ENCODE data around the gene CHST15. TPM values are rescaled to one million over a fixed set of nuclear protein-coding genes. Genes with fewer than 3 reads are reported as not detected.

CHST15 gene
- total and polyA plus RNA-seq, 8 donors, result 4.8 to 17.3 (median 12.4) TPM

- Histone ChIP-seq H3K4me3 (no peak overlapping the region), H3K27ac (no peak overlapping the region), H3K36me3 (no peaks in the 10 kb centered on the region), H3K4me1 (no peaks in the 10 kb centered on the region), H3K9me3 (no peaks in the 10 kb centered on the region), H3K27me3 (no peaks in the 10 kb centered on the region)
- intact Hi-C loops (cut with DNase I), result no loop called here
- ATAC-seq (no peak), FAIRE-seq (no peak), DNase-seq (no peak)
- WGBS, 2 donors, result 76 to 82% methylated on average over 11 of the region's 11 CpGs
- TF ChIP-seq, protein P1, sequence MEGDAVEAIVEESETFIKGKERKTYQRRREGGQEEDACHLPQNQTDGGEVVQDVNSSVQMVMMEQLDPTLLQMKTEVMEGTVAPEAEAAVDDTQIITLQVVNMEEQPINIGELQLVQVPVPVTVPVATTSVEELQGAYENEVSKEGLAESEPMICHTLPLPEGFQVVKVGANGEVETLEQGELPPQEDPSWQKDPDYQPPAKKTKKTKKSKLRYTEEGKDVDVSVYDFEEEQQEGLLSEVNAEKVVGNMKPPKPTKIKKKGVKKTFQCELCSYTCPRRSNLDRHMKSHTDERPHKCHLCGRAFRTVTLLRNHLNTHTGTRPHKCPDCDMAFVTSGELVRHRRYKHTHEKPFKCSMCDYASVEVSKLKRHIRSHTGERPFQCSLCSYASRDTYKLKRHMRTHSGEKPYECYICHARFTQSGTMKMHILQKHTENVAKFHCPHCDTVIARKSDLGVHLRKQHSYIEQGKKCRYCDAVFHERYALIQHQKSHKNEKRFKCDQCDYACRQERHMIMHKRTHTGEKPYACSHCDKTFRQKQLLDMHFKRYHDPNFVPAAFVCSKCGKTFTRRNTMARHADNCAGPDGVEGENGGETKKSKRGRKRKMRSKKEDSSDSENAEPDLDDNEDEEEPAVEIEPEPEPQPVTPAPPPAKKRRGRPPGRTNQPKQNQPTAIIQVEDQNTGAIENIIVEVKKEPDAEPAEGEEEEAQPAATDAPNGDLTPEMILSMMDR (IDR thresholded peaks at IDR 0.05), result no peak
Observed at GRCh38 chr10:124041675-124042445, 51.5 kb downstream of the CHST15 start.

GRCh38 chr10:124040451-124041188 is 52.8 kb downstream of the CHST15 start:
- H3K27me3 ChIP-seq, result no peaks in the 10 kb centered on the region
- no peaks in the 10 kb centered on the region for H3K4me1 ChIP-seq
- H3K9me3 ChIP-seq, result no peaks in the 10 kb centered on the region
- WGBS, 2 donors, result 59 to 71% methylated on average over 7 of the region's 7 CpGs
- no peak overlapping the region for H3K27ac ChIP-seq
- DNase-seq, result no peak
- no peak overlapping the region for H3K4me3 ChIP-seq
- FAIRE-seq, result no peak
- TF ChIP-seq, protein P1 (IDR thresholded peaks at IDR 0.05), result no peak
- H3K36me3 ChIP-seq, result no peaks in the 10 kb centered on the region
- intact Hi-C loops (cut with DNase I), result no loop called here
- no peak for ATAC-seq

DNA sequence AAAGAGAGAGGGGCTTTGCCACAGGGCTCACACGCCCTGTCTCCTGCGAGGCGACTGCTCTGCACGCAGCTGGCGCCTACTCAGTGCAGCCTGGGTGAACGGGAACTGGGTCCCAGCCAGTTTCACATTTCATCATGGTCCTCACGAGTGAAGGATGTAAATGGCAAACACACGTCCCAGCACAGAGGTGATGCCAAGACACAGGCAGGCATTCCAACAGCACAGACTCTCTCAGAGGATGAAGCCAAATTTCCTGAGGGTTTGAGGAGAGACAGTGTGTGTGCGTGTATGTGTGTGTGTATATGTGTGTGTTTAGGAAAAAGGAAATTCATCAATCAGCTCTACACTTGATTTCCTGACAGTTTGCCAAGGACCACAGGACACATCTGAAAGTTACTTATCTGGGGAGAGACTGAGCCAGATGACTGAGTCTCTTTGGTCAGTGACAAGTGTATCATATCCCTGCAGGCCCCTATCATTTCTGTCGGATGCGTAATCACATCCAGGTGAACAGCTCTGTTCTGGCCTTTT is 53.9 kb downstream of the CHST15 start:
- no peak for ATAC-seq

GRCh38 chr10:124037784-124038183 is 55.6 kb downstream of the CHST15 start:
- H3K27ac ChIP-seq, result no peak overlapping the region
- no peaks in the 10 kb centered on the region for H3K36me3 ChIP-seq
- ATAC-seq (peak in 1 of 4 donors; percentile 17), FAIRE-seq (no peak), DNase-seq (no peak)
- intact Hi-C loops (cut with DNase I), result no loop called here
- WGBS, 2 donors, result 55 to 60% methylated on average over 8 of the region's 8 CpGs
- no peaks in the 10 kb centered on the region for H3K9me3 ChIP-seq
- H3K27me3 ChIP-seq, result no peaks in the 10 kb centered on the region
- no peaks in the 10 kb centered on the region for H3K4me1 ChIP-seq
- TF ChIP-seq, protein P1 (IDR thresholded peaks at IDR 0.05), result no peak
- H3K4me3 ChIP-seq, result no peak overlapping the region

More for the DNA sequence above, 53.9 kb downstream of the CHST15 start:
- Histone ChIP-seq H3K36me3 (no peaks in the 10 kb centered on the region), H3K27ac (no peak overlapping the region), H3K27me3 (no peaks in the 10 kb centered on the region), H3K4me3 (no peak overlapping the region), H3K4me1 (no peaks in the 10 kb centered on the region), H3K9me3 (no peaks in the 10 kb centered on the region)
- TF ChIP-seq, protein P1 (IDR thresholded peaks at IDR 0.05), result no peak
- FAIRE-seq (no peak), DNase-seq (no peak)
- 55 to 60% methylated on average over 11 of the region's 11 CpGs for WGBS, 2 donors
- intact Hi-C loops (cut with DNase I), result no loop called here
